ENCODE results near the gene KLC4. TPM values are rescaled to one million over a fixed set of nuclear protein-coding genes. Genes with fewer than 3 reads are reported as not detected.

Gene KLC4
- total RNA-seq, 3 donors from 2014 or later (not counting 1 experiment from before 2014, with no cell fraction given) = 35.9 to 39.4 (median 37.4) TPM

DNA sequence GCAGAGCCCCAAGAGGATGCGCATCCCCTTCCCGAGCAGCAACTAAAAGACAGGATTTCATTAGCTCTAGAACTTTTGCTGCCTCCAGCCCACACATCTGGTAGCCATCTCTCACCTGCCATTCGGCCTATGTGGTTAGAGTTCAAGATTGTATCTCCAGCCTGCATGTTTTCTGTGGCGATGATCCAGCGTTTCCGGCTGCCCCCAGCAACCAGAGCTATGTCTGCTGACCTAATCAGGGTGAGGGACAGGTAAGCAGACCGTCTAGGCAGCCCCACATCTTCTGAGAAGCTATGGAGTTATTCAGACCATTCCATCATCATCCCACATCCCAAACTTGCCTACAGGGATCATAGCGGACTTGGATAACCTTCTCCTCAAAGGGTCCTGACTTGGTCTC is 3.5 kb upstream of the KLC4 start:
- Mint-ChIP-seq H3K4me1 (peaks cover 41 to 62% of the 10 kb centered on the region in 2 donors), H3K4me3 (peak overlapping the region; percentile 25), H3K36me3 (no peaks in the 10 kb centered on the region), H3K27ac (peak overlapping the region; percentile 27 to 54), H3K27me3 (ENCODE audit: low read depth in 2 of 2) (no peaks in the 10 kb centered on the region), H3K9me3 (no peaks in the 10 kb centered on the region)
- Histone ChIP-seq H3K9me3 (ENCODE audit: control insufficient read depth, insufficient read depth, low read length) (no peaks in the 10 kb centered on the region), H3K4me3 (ENCODE audit: low read length) (no peak overlapping the region), H3K27ac (ENCODE audit: low read length) (no peak overlapping the region), H3K36me3 (ENCODE audit: control insufficient read depth, insufficient read depth, low read length) (peaks cover 9% of the 10 kb centered on the region), H3K27me3 (ENCODE audit: control insufficient read depth, insufficient read depth, low read length) (no peaks in the 10 kb centered on the region), H3K4me1 (ENCODE audit: control insufficient read depth, insufficient read depth, low read length) (peaks cover 40% of the 10 kb centered on the region)
- intact Hi-C loops (cut with micrococcal nuclease) = no loop called here
- no peak for TF ChIP-seq CTCF (IDR thresholded peaks at IDR 0.05)
- WGBS (ENCODE audit: insufficient coverage) = 78% methylated on average over 8 of the region's 8 CpGs
- DNase-seq (no peak), ATAC-seq (no peak)

- H3K27me3 ChIP-seq (ENCODE audit: control insufficient read depth, insufficient read depth, low read length) = no peaks in the 10 kb centered on the region
- intact Hi-C loops (cut with micrococcal nuclease) = loop anchor here (2.0 kb wide), 1 partner anchor 80 kb away; the partner anchor contains the start of gene PEX6
- no peak overlapping the region for H3K27ac ChIP-seq (ENCODE audit: low read length)
- DNase-seq (no peak), ATAC-seq (no peak)
- no peaks in the 10 kb centered on the region for H3K9me3 ChIP-seq (ENCODE audit: control insufficient read depth, insufficient read depth, low read length)
- H3K36me3 ChIP-seq (ENCODE audit: control insufficient read depth, insufficient read depth, low read length) = peaks cover 12% of the 10 kb centered on the region
- no peaks in the 10 kb centered on the region for H3K36me3 Mint-ChIP-seq
- H3K9me3 Mint-ChIP-seq = no peaks in the 10 kb centered on the region
- WGBS (ENCODE audit: insufficient coverage) = 60% methylated on average over 1 of the region's 1 CpG
- peak overlapping the region; percentile 90 for H3K4me3 ChIP-seq (ENCODE audit: low read length)
- peaks cover 26% of the 10 kb centered on the region for H3K4me1 ChIP-seq (ENCODE audit: control insufficient read depth, insufficient read depth, low read length)
- peak overlapping the region; percentile 98 to 99 for H3K27ac Mint-ChIP-seq
- H3K4me3 Mint-ChIP-seq = peak overlapping the region; percentile 96
- no peaks in the 10 kb centered on the region for H3K27me3 Mint-ChIP-seq (ENCODE audit: low read depth in 2 of 2)
- H3K4me1 Mint-ChIP-seq = peaks cover 28 to 43% of the 10 kb centered on the region in 2 donors
- no peak for TF ChIP-seq CTCF (IDR thresholded peaks at IDR 0.05)
Measured at GRCh38 chr6:43058531-43058930, 900 bp upstream of the KLC4 start.

DNA sequence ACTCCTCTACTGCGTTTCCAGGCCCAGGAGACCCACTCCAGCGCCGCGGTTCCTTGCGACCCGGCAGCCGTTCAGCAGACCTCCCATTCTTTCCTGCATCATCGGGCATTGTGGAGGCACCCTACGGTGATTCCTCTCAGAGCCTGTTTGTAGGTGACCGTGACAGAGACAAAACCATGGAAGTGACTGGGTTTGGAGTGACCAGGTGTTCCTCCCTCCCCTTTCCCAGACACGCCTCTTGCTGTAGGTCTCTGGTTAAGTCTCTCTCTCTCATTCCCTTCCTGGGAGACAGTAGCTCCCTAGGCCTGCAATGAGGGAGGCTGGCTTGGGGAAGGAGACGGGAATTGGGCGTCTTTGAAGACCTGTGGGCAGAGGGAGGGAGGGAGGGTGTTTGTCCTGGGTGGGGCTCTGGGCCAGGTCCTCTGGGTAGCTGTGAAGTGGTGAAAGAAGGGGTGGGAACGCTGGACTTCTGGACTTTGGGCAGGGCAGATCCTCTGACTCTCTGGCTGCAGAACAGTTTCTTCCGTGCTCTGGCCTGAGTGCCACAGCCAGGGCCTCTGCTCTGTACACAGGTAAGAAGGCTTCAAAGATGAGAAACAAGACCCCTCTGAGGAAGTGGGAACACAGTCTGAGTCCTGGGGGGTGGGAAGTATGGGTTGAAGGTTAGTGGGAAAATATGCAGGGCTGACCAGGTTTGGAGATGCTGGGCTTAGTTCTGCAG is 763 bp downstream of the KLC4 start:
- Mint-ChIP-seq H3K27me3 (ENCODE audit: low read depth in 2 of 2) (no peaks in the 10 kb centered on the region), H3K36me3 (no peaks in the 10 kb centered on the region), H3K4me3 (peak overlapping the region; percentile 96), H3K4me1 (peaks cover 19 to 33% of the 10 kb centered on the region in 2 donors), H3K27ac (peak overlapping the region; percentile 98 to 99), H3K9me3 (no peaks in the 10 kb centered on the region)
- intact Hi-C loops (cut with micrococcal nuclease) = no loop called here
- DNase-seq = no peak
- Histone ChIP-seq H3K27ac (ENCODE audit: low read length) (peak overlapping the region; percentile 85), H3K4me1 (ENCODE audit: control insufficient read depth, insufficient read depth, low read length) (peaks cover 20% of the 10 kb centered on the region), H3K36me3 (ENCODE audit: control insufficient read depth, insufficient read depth, low read length) (peaks cover 12% of the 10 kb centered on the region), H3K9me3 (ENCODE audit: control insufficient read depth, insufficient read depth, low read length) (no peaks in the 10 kb centered on the region), H3K27me3 (ENCODE audit: control insufficient read depth, insufficient read depth, low read length) (no peaks in the 10 kb centered on the region), H3K4me3 (ENCODE audit: low read length) (peak overlapping the region; percentile 90)
- 19% methylated on average over 14 of the region's 15 CpGs for WGBS (ENCODE audit: insufficient coverage)
- no peak for ATAC-seq
- TF ChIP-seq CTCF (IDR thresholded peaks at IDR 0.05) = no peak
